NB4 (cell line): ENCODE results near the gene NFIB.

Source experiments
- POLR2A ChIP-seq: IDR thresholded peaks from 2 replicates; pipeline ENCODE4 v1.6.1; 2011; ENCODE audit warnings: mild to moderate bottlenecking; ENCODE audit not compliant: insufficient read length; ENCODE audit errors: extremely low read depth
- TF ChIP-seq, protein P1 (sequence below): IDR thresholded peaks from one replicate; pipeline ENCODE4 v1.5.1; 2012; ENCODE audit warnings: low read depth, low read length
- TF ChIP-seq, protein P2 (sequence below): IDR thresholded peaks from 2 replicates; pipeline ENCODE4 v1.6.1; 2011; ENCODE audit warnings: low read depth, low read length

DNA sequence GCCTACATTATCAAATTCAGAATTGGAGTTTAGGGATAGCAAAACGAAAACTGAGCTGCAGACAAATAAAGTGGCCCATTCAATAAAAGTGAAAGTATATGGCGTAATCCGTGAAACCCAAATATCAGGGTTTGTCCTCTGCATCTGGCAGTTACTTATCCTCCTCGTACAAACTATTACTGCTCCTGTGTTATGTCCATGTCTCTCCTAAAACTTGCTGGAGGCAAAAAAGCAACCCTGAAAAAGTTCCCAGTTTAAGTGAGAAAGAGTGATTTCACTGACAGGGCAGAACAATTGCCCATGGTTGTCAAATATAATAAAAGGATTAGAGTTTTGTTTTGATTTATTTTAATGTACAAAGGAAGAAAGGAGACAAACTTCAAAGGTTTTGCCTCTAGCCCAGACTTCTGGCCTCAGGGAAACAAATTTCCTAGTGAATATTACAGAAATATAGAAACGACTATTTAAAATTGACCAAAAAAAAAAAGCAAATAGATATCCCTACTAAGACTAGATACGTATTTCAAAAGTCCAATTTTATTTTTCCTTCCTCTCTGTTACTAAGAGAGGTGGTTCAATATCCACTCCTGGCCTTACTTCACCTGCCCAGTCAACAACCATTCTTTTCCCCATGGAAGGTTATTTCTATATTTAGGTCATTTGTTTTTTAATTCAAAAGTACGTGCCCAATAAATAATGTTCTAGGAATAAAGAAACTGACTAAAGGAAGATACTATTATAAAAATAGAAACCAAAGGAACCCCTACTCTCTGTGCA, 50.0 kb downstream of the NFIB start:
- TF ChIP-seq, protein P1, sequence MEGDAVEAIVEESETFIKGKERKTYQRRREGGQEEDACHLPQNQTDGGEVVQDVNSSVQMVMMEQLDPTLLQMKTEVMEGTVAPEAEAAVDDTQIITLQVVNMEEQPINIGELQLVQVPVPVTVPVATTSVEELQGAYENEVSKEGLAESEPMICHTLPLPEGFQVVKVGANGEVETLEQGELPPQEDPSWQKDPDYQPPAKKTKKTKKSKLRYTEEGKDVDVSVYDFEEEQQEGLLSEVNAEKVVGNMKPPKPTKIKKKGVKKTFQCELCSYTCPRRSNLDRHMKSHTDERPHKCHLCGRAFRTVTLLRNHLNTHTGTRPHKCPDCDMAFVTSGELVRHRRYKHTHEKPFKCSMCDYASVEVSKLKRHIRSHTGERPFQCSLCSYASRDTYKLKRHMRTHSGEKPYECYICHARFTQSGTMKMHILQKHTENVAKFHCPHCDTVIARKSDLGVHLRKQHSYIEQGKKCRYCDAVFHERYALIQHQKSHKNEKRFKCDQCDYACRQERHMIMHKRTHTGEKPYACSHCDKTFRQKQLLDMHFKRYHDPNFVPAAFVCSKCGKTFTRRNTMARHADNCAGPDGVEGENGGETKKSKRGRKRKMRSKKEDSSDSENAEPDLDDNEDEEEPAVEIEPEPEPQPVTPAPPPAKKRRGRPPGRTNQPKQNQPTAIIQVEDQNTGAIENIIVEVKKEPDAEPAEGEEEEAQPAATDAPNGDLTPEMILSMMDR = no peak
- TF ChIP-seq, protein P2, sequence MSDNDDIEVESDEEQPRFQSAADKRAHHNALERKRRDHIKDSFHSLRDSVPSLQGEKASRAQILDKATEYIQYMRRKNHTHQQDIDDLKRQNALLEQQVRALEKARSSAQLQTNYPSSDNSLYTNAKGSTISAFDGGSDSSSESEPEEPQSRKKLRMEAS = no peak
- TF ChIP-seq POLR2A = no peak
